Measurements from ENCODE around the gene CHRDL2. TPM values are rescaled to one million over a fixed set of nuclear protein-coding genes. Genes with fewer than 3 reads are reported as not detected.

The CHRDL2 gene
- total RNA-seq, 1 donor from 2014 or later: 4.9 TPM

Small RNA genes within 50 kb of the gene (microRNA-seq; reads per million reads assigned to microRNA genes)
- not detected for gene MIR4696

Other genes starting within 250 kb of the CHRDL2 start
- gene LIPT2, start 237.7 kb downstream of the CHRDL2 start, total RNA-seq: 1.8 TPM
- gene POLD3, start 138.8 kb downstream of the CHRDL2 start, total RNA-seq: 6.9 TPM
- 11.1 TPM for gene RNF169, start 17.4 kb upstream of the CHRDL2 start, total RNA-seq
- gene XRRA1, start 217.7 kb upstream of the CHRDL2 start, total RNA-seq: 5.2 TPM
- 86.9 TPM for gene SPCS2, start 217.8 kb upstream of the CHRDL2 start, total RNA-seq

Measured in cardiac septum (tissue), 1 donor.